Parathyroid adenoma (tissue), 2 donors: ENCODE data around the gene CPEB3.

ENCODE experiments used
- H2AFZ ChIP-seq: fragments of 300-600 bp; sonication (generic); one replicate; pipeline ENCODE4 v1.7.0; 2017; ENCODE audit warnings: antibody characterized with exemption, mild to moderate bottlenecking
- H3K27ac ChIP-seq: fragments of 300-600 bp; sonication (generic); one replicate; pipeline ENCODE4 v1.7.0; 2017
- H3K27me3 ChIP-seq: fragments of 300-600 bp; sonication (generic); one replicate; pipeline ENCODE4 v1.7.0; 2017; ENCODE audit warnings: low read length; ENCODE audit not compliant: control insufficient read depth, insufficient read depth
- H3K36me3 ChIP-seq: fragments of 300-600 bp; sonication (generic); one replicate; pipeline ENCODE4 v1.7.0; 2017; ENCODE audit warnings: low read length; ENCODE audit not compliant: control insufficient read depth, insufficient read depth
- H3K4me1 ChIP-seq: fragments of 300-600 bp; sonication (generic); one replicate; pipeline ENCODE4 v1.7.0; 2017; ENCODE audit warnings: control low read depth
- H3K4me2 ChIP-seq: fragments of 300-600 bp; sonication (generic); one replicate; pipeline ENCODE4 v1.7.0; 2017; ENCODE audit warnings: low read length
- H3K4me3 ChIP-seq: fragments of 300-600 bp; sonication (generic); one replicate; pipeline ENCODE4 v1.7.0; 2017; ENCODE audit warnings: low read depth, low read length
- H3K79me2 ChIP-seq: fragments of 300-600 bp; sonication (generic); one replicate; pipeline ENCODE4 v1.7.0; 2017; ENCODE audit warnings: control low read depth
- H3K9ac ChIP-seq: fragments of 300-600 bp; sonication (generic); one replicate; pipeline ENCODE4 v1.7.0; 2017; ENCODE audit warnings: mild to moderate bottlenecking
- H3K9me3 ChIP-seq: fragments of 300-600 bp; sonication (generic); one replicate; pipeline ENCODE4 v1.7.0; 2017; ENCODE audit warnings: low read length; ENCODE audit not compliant: control insufficient read depth
- CTCF ChIP-seq: fragments of 300-600 bp; sonication (generic); IDR thresholded peaks from one replicate; pipeline ENCODE4 v1.7.0; 2017; ENCODE audit warnings: antibody characterized with exemption, mild to moderate bottlenecking
- donor health status: primary hyperparathyroidism.

CPEB3 gene

GRCh38 chr10:92202536-92202935 is 88.3 kb downstream of the CPEB3 start:
- no peak for TF ChIP-seq CTCF
- Histone ChIP-seq H3K36me3 (no peaks in the 10 kb centered on the region), H3K4me2 (no peak overlapping the region), H3K9me3 (no peaks in the 10 kb centered on the region), H2AFZ (no peak overlapping the region), H3K27me3 (no peaks in the 10 kb centered on the region), H3K4me3 (no peak overlapping the region), H3K27ac (no peak overlapping the region), H3K4me1 (no peaks in the 10 kb centered on the region), H3K9ac (no peak overlapping the region), H3K79me2 (peaks cover 15% of the 10 kb centered on the region)

- Histone ChIP-seq H3K9ac (no peak overlapping the region), H3K27ac (no peak overlapping the region), H3K4me1 (no peaks in the 10 kb centered on the region), H3K27me3 (no peaks in the 10 kb centered on the region), H3K4me2 (no peak overlapping the region), H3K9me3 (no peaks in the 10 kb centered on the region), H3K36me3 (no peaks in the 10 kb centered on the region), H3K4me3 (no peak overlapping the region), H3K79me2 (peaks cover 9% of the 10 kb centered on the region), H2AFZ (no peak overlapping the region)
- no peak for TF ChIP-seq CTCF
These were observed 90.3 kb downstream of the CPEB3 start for GRCh38 chr10:92200564-92200963.

- Histone ChIP-seq H3K36me3 (no peaks in the 10 kb centered on the region), H3K9ac (no peak overlapping the region), H3K4me2 (no peak overlapping the region), H3K4me3 (no peak overlapping the region), H2AFZ (no peak overlapping the region), H3K79me2 (peaks cover 5% of the 10 kb centered on the region), H3K27me3 (no peaks in the 10 kb centered on the region), H3K4me1 (no peaks in the 10 kb centered on the region), H3K27ac (no peak overlapping the region), H3K9me3 (no peaks in the 10 kb centered on the region)
- TF ChIP-seq CTCF = no peak
These were observed 103.8 kb downstream of the CPEB3 start for GRCh38 chr10:92187101-92187500.

GRCh38 chr10:92184977-92185376 is 105.9 kb downstream of the CPEB3 start:
- no peak overlapping the region for H3K4me2 ChIP-seq
- H3K27ac ChIP-seq = no peak overlapping the region
- H3K9me3 ChIP-seq = no peaks in the 10 kb centered on the region
- no peak overlapping the region for H3K9ac ChIP-seq
- no peak for TF ChIP-seq CTCF
- H3K27me3 ChIP-seq = no peaks in the 10 kb centered on the region
- H3K4me3 ChIP-seq = no peak overlapping the region
- peaks cover 5% of the 10 kb centered on the region for H3K79me2 ChIP-seq
- no peaks in the 10 kb centered on the region for H3K4me1 ChIP-seq
- H2AFZ ChIP-seq = no peak overlapping the region
- no peaks in the 10 kb centered on the region for H3K36me3 ChIP-seq

- Histone ChIP-seq H3K27me3 (no peaks in the 10 kb centered on the region), H3K27ac (no peak overlapping the region), H2AFZ (no peak overlapping the region), H3K4me1 (no peaks in the 10 kb centered on the region), H3K4me2 (no peak overlapping the region), H3K9ac (no peak overlapping the region), H3K79me2 (no peaks in the 10 kb centered on the region), H3K36me3 (no peaks in the 10 kb centered on the region), H3K9me3 (no peaks in the 10 kb centered on the region), H3K4me3 (no peak overlapping the region)
- no peak for TF ChIP-seq CTCF
These were observed 107.7 kb downstream of the CPEB3 start for GRCh38 chr10:92183199-92183598.
